DMS53 treated with DMSO at 0.1 percent for 48 hours (cell line): ENCODE data around the gene SAMD14.

Experiments used
- DNase-seq: peaks from one replicate; lab custom pipeline; 2025; ENCODE audit not compliant: unreplicated experiment; lab: John Stamatoyannopoulos, UW

SAMD14 gene

DNA sequence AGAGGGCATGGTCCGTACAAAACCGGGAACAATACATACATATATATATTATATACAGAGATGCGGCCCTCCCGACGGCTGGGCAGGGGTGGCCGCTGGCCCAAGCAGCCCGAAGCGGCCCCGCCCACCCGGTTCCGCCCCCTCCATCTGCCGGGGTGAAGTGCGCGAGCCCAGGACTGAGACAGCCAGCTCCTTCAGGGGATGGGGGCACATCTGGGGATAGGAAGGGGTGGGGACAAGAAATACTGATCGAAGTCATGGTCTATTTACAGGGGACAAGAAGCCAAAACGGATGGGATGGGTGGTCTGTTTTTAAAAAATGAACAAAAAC is 3.8 kb upstream of the SAMD14 start:
- DNase-seq: no peak

GRCh38 chr17:50133028-50133768 is 3.2 kb upstream of the SAMD14 start:
- no peak for DNase-seq

DNA sequence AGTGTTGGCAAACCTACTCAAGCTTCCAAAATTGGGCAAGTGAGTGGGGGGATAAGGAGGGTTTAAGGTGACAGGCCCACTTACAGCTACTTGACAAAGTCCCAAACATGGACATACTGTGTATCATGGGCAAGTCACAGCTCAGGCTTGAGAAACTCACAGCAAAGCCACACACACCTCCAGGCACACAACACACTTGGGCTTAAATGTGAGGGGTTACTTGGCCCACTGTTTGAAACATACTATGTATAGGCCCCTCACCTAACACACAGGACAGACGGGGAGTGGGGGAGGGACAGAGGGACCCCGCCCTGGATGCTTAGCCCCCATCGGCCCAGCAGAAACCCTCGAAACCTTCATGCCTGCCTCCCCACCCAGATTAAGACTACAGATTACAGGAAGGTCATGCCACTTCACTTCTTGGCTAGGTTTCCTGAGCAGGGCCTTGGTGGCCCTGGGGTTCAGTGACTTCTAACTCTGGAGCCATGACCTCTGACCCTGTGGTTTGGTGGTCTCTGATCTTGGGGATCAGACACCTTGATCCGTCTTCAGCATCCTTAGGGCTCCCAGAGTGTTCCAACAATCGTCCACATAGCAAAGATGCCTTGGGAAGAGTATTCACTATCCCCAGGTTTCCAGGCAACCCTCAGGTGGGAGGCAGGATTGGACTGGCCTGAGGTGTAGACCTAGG is 2.3 kb upstream of the SAMD14 start:
- DNase-seq: no peak

GRCh38 chr17:50130559-50131305 is 772 bp upstream of the SAMD14 start:
- DNase-seq: no peak

DNA sequence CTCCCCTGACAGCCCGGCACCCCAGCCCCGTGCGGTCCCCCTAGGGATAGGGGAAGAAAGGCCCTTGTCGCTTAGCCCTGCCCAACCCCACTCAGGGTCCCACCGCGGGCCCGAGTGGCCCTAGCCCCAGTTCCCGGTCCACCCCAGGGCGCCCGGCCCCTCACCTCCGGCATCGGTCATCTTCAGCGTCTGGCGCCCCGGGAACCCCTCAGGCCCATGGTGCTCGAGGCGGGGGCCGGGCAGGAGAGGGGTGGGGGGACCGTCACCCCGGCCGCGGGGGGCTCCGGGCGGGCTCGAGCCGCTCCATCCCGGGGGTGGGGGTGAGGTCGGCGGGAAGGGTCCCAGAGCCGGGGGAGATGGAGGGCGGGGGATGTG is 620 bp downstream of the SAMD14 start:
- DNase-seq: no peak

- DNase-seq: no peak
Measured at GRCh38 chr17:50128441-50129352, 1.3 kb downstream of the SAMD14 start.

- DNase-seq: no peak
Measured at GRCh38 chr17:50127697-50128361, 2.1 kb downstream of the SAMD14 start.

DNA sequence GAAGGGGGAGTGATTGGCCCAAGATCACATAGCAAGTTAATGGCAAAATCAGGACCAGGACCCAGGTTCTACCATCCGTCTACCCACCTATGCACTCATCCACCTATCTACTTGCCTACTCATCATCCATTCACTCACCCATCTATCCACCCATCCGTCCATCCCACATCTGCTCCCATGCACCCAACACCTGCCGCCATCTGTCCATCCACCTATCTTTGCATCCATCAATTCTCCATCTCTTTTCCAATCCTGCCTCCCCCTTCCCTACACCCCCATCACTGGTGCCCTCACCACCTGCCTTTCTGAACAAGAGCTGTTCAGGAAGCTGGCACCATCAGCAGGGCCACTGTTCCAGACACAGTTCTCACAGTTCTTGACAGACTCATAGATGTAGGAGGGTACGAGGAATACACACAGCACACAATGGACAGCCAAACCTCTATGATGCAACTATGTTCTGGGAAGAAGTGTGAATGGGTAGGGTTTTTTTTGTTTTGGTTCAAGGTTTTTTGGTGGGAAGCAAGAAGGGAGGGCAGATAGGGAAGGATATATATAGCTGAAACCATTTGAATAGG is 4.5 kb downstream of the SAMD14 start:
- no peak for DNase-seq

GRCh38 chr17:50123649-50124349 is 6.2 kb downstream of the SAMD14 start:
- DNase-seq: no peak

DNA sequence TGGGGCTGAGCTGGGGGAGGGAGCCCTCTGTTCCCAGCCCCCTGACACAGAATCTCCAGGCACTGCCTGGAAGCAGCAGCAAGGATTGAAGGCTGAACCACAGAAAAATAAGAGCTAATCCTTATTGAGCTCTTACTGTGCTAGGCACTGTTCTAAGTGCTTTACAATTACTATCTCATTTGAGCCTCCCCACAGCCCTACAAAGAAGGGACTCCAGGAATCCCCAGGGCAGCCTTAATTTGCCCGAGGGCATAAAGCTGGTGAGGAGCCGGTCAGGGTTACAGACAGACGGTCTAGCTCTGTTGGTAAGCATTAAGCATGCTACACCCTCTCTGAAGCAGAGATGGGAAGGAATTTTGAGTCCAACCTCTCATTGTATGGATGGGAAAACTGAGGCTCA is 7.0 kb downstream of the SAMD14 start:
- DNase-seq: no peak

- DNase-seq: no peak
Measured at GRCh38 chr17:50120475-50121253, 9.3 kb downstream of the SAMD14 start.

GRCh38 chr17:50118828-50119218 is 11.1 kb downstream of the SAMD14 start:
- DNase-seq: no peak

DNA sequence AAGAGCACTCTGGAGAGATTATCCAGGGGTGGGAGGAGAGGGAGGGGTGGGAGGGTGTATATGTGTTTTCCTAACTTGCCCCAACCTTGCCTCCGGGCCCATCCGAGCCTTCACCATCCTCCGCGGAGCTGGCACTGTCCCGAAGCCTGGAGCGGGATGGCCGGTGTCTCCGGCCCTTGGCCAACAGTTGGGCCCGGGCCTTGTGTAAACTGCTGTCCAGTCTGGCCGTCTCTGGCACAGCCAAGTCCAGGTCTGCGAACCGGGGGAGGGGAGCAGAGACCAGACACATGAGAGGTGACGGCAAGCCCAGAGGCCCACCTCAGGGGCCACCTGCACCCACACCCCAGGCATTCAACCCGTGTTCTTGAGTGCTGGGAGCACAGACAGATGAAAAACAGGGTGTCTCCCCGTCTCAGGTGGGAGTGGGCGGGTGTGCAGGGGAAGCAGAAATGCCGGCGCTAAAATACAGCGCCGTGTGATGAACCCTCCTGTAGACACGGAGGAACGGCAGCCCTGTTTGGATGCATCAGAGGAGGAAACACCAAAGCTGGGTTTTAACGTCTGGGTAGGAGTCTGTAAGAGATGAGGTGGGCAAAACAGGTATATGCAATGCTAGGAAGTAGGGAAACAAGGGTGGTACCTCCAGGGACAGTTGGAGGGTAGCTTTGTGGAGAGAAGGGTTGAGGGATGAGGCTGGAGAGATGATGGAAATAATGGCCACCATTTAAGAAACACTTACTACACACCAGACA is 11.7 kb downstream of the SAMD14 start:
- DNase-seq: no peak

- DNase-seq: peak; percentile 61
Measured at GRCh38 chr17:50117202-50118051, 12.5 kb downstream of the SAMD14 start.

GRCh38 chr17:50115756-50116155 is 14.2 kb downstream of the SAMD14 start:
- no peak for DNase-seq

DNA sequence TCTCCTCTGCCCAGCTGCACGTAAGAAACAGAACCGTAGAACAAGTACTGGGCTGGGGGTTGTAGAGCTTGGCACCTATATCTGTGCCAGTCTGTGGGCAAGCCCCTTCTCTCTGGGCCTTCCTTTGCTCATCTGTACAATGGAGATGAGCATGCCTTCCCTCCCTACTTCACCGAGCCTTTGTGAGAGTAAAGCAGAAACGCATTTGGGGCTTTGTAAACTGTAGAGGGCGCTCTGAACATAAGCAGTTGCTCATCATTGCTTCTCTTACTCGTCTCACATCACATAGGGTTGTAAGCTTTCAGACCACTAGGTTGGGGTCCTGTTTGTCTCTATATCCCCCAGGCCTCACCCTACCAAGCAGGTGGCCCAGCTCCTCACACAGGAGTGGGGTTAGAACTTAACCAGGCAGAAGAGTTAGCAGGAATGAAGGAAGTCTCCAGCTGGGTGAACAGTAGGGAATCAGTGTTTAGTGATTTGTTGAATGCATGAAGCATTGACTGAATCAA is 15.1 kb downstream of the SAMD14 start:
- peak; percentile 55 for DNase-seq

- no peak for DNase-seq
Measured at GRCh38 chr17:50114401-50114800, 15.6 kb downstream of the SAMD14 start.
